Right lobe of liver (tissue), 6 donors: ENCODE measurements around the gene DHH. TPM values are rescaled to one million over a fixed set of nuclear protein-coding genes. Genes with fewer than 3 reads are reported as not detected.
A peak's percentile ranks its signal among the peaks of the same experiment; 100 is the strongest.

Experiments
- ATAC-seq, 4 donors: fragments of 200-7000 bp; cut with Tn5 transposase; one replicate each; pipeline ENCODE4 v1.9.1; 2020; ENCODE audit warnings: mild to moderate bottlenecking in 4 of 4, moderate library complexity in 4 of 4
- DNase-seq, 3 donors: peaks; one replicate each; pipeline ENCODE4 v3.0.0-alpha.2; 2020
- H3K27ac ChIP-seq, 3 donors: fragments of 200-600 bp; one replicate each; pipeline ENCODE4 v1.8.0; 2022
- H3K27me3 ChIP-seq, 2 donors: fragments of 200-600 bp; one replicate each; pipeline ENCODE4 v1.8.0; 2022
- H3K36me3 ChIP-seq, 4 donors: fragments of 200-600 bp; sonication (generic) in 1 of 4; one replicate each; pipeline versions ENCODE4 v1.5.1 to v1.8.0; 2017 to 2022; ENCODE audit warnings: control low read depth in 1 of 4
- H3K4me1 ChIP-seq, 4 donors: fragments of 200-600 bp; sonication (generic) in 1 of 4; one replicate each; pipeline versions ENCODE4 v1.5.1 to v1.8.0; 2017 to 2022; ENCODE audit warnings: control low read depth in 1 of 4
- H3K4me3 ChIP-seq, 3 donors: fragments of 200-600 bp; one replicate each; pipeline ENCODE4 v1.8.0; 2022
- H3K9me3 ChIP-seq, 4 donors: fragments of 200-600 bp; sonication (generic) in 1 of 4; one replicate each; pipeline versions ENCODE4 v1.5.1 to v1.8.0; 2017 to 2022; ENCODE audit warnings: control low read depth in 1 of 4
- POLR2A ChIP-seq: fragments of 450-650 bp; IDR thresholded peaks from one replicate; pipeline ENCODE4 v1.6.1; 2017; ENCODE audit warnings: antibody characterized with exemption, mild to moderate bottlenecking
- WGBS: methylation state at CpG from one replicate; pipeline ENCODE4 v1.1.6; 2018; ENCODE audit warnings: low coverage, low lambda C conversion rate; ENCODE audit not compliant: insufficient coverage; ENCODE audit errors: missing lambda C conversion rate; 5-methylcytosine and 5-hydroxymethylcytosine counted together
- intact Hi-C, 2 donors: fragments of 100-400 bp; cut with DNase I; formaldehyde crosslinking; loops; one replicate each; pipeline versions ENCODE4 v1.11.2 to v1.14.1; 2022
- small RNA-seq, 2 experiments: library from RNA; depleted of rRNA; stranded (forward); fragments of <200 nt; gene quantifications; one replicate each; pipeline ENCODE3, GENCODE V24; 2016
- total RNA-seq, 6 experiments: library from RNA; depleted of rRNA in 2 of 6; stranded (reverse); fragments of >200 nt in 2 of 6; fragmentation: NEBNext Ultra II Directional in 3 of 6; extraction: Animal tissue kit (Norgen Biotek cat#: 25700) in 3 of 6; gene quantifications; one replicate each; pipeline versions ENCODE4 v1.1.0 to v1.2.4, GENCODE V29; 2016 to 2023
- TF ChIP-seq, protein P1 (sequence below), 4 donors: fragments of 200-600 bp in 3 of 4; fragments of 450-650 bp in 1 of 4; IDR thresholded peaks; one replicate each; pipeline versions ENCODE4 v1.5.1 to v1.8.0; 2016 to 2022; ENCODE audit warnings: antibody characterized with exemption in 4 of 4, mild to moderate bottlenecking in 2 of 4
- donor health status: DM: no; HTN: yes; CAD: no.
- donor health status: DM: no; HTN: no; CAD: no.
- donor health status: DM: no; HTN: no; CAD: no.
- donor health status: DM: no; HTN: yes; CAD: no.
- donor health status: DM: no; HTN: yes; CAD: no.

Gene DHH
- total RNA-seq, 6 experiments from 2014 or later = 0.04 to 0.13 (median 0.07) TPM; not detected in 3

DNA sequence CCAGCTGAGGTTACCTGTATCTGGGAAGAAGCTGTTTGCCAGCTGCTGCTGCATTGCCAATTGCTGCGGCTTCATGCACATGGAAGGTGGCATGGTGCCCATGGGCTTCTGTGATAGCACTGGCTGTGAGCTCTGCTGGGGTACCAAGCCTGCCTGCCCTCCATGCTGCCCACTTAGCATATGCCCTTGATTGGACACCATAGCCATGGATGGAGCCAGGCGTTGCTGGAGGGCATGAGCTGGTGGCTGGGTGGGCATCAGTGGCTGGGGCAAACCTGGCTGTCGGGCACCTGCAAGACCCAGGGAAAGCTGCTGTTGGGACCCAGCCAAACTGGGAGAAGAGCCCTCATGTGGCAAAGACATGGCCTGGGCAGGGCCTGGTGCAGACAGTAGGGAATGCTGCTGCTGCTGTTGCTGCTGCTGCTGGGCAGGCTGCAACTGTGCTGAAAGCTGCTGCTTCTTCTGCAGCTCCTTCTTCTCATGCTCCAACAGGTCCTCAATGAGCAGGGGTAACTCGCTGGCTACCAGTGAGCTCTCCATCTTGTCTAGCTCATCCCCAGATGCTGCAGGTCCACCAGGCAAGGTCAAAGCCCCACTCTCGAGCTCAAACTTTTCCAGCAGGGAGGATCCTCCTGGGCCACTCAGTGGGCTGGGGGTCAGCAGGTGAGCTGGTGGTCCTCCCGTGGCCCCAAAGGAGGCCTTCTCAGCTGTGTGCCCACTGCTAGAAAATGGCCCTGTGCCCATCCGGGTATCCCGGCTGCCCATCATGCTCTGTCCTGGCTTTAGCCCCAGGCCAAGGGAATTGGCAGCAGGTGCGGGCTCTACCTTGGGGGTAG, 57.3 kb downstream of the DHH start:
- Histone ChIP-seq H3K27ac (no peak overlapping the region), H3K4me1 (no peaks in the 10 kb centered on the region), H3K9me3 (no peaks in the 10 kb centered on the region), H3K27me3 (no peaks in the 10 kb centered on the region), H3K4me3 (no peak overlapping the region), H3K36me3 (peaks cover 8 to 86% (median 48%) of the 10 kb centered on the region in 4 donors)
- no peak for TF ChIP-seq POLR2A
- TF ChIP-seq, protein P1, sequence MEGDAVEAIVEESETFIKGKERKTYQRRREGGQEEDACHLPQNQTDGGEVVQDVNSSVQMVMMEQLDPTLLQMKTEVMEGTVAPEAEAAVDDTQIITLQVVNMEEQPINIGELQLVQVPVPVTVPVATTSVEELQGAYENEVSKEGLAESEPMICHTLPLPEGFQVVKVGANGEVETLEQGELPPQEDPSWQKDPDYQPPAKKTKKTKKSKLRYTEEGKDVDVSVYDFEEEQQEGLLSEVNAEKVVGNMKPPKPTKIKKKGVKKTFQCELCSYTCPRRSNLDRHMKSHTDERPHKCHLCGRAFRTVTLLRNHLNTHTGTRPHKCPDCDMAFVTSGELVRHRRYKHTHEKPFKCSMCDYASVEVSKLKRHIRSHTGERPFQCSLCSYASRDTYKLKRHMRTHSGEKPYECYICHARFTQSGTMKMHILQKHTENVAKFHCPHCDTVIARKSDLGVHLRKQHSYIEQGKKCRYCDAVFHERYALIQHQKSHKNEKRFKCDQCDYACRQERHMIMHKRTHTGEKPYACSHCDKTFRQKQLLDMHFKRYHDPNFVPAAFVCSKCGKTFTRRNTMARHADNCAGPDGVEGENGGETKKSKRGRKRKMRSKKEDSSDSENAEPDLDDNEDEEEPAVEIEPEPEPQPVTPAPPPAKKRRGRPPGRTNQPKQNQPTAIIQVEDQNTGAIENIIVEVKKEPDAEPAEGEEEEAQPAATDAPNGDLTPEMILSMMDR (IDR thresholded peaks at IDR 0.05) = no peak
- ATAC-seq (no peak), DNase-seq (peak in 1 of 3 donors; percentile 21)
- 63% methylated on average over 3 of the region's 9 CpGs for WGBS
- intact Hi-C loops = no loop called here

Small RNAs within 50 kb of the gene (small RNA-seq; reads per million reads assigned to genes)
- gene RF00019 = 0 reads per million in 2 experiments

Other genes with a start within 250 kb of the DHH start
- gene DDX23, start 242.6 kb downstream of the DHH start, total RNA-seq = 10 to 100 TPM; 24.4 to 39.6 (median 31.8) TPM
- 10 to 100 TPM in 5 of 6 experiments, 1 to 10 TPM in 1; 6.4 to 72.8 (median 17.2) TPM for gene RND1, start 228.9 kb downstream of the DHH start, total RNA-seq
- gene FKBP11, start 169.3 kb downstream of the DHH start, total RNA-seq = 10 to 100 TPM; 34.9 to 59.5 (median 52.5) TPM
- 10 to 100 TPM; 30.9 to 50.7 (median 47.2) TPM for gene ARF3, start 137.3 kb downstream of the DHH start, total RNA-seq
- under 1 TPM in 2 of 6 experiments, not detected in 4; 0.12 TPM for gene WNT10B, start 123.1 kb downstream of the DHH start, total RNA-seq
- not detected for gene WNT1, start 116.5 kb downstream of the DHH start, total RNA-seq
- gene DDN, start 95.4 kb downstream of the DHH start, total RNA-seq = under 1 TPM in 2 of 6 experiments, not detected in 4; 0.18 to 0.19 TPM
- 10 to 100 TPM; 24.8 to 36.2 (median 30.1) TPM for gene PRKAG1, start 76.0 kb downstream of the DHH start, total RNA-seq
- 10 to 100 TPM; 28.6 to 35.4 (median 33.3) TPM for gene KMT2D, start 34.0 kb downstream of the DHH start, total RNA-seq
- under 1 TPM in 5 of 6 experiments, not detected in 1; 0.17 to 0.60 (median 0.43) TPM for gene RHEBL1, start 24.8 kb downstream of the DHH start, total RNA-seq
- gene LMBR1L, start 16.0 kb upstream of the DHH start, total RNA-seq = 10 to 100 TPM; 12.2 to 34.5 (median 16.3) TPM
- gene TUBA1B, start 36.6 kb upstream of the DHH start, total RNA-seq = 100 to 1,000 TPM in 5 of 6 experiments, 10 to 100 TPM in 1; 90.3 to 370 (median 174) TPM
- 10 to 100 TPM in 2 of 6 experiments, 1 to 10 TPM in 4; 3.8 to 18.9 (median 5.8) TPM for gene TUBA1A, start 94.3 kb upstream of the DHH start, total RNA-seq
- gene TUBA1C, start 170.3 kb upstream of the DHH start, total RNA-seq = 100 to 1,000 TPM in 2 of 6 experiments, 10 to 100 TPM in 4; 40.6 to 224 (median 68.7) TPM
- not detected for gene PRPH, start 200.3 kb upstream of the DHH start, total RNA-seq
- 1 to 10 TPM in 2 of 6 experiments, under 1 TPM in 4; 0.24 to 2.6 (median 0.93) TPM for gene TROAP, start 228.5 kb upstream of the DHH start, total RNA-seq
- gene C1QL4, start 242.4 kb upstream of the DHH start, total RNA-seq = not detected